ENCODE measurements around the gene DNAH14.
"Not testable (repeated sequence)": the region's sequence is repeated elsewhere in the genome, so short reads cannot be mapped to it uniquely, and the experiment has no call there.

Gene DNAH14

GRCh38 chr1:224998185-224998584 is 68.7 kb downstream of the DNAH14 start:
- DNase-seq = no peak

GRCh38 chr1:225004396-225004795 is 74.9 kb downstream of the DNAH14 start:
- DNase-seq = no peak

- not testable (repeated sequence) for DNase-seq
Measured at GRCh38 chr1:225006352-225006751, 76.9 kb downstream of the DNAH14 start.

DNA sequence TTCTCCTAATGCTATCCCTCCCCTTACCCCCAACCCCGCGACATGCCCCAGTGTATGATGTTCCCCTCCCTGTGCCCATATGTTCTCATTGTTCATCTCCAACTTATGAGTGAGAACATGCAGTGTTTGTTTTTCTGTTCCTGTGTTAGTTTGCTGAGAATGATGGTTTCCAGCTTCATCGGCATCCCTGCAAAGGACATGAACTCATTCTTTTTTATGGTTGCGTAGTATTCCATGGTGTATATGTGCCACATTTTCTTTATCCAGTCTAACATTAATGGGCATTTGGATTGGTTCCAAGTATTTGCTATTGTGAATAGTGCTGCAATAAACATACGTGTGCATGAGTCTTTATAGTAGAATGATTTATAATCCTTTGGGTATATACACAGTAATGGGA is 78.6 kb downstream of the DNAH14 start:
- not testable (repeated sequence) for DNase-seq

- DNase-seq = no peak
Measured at GRCh38 chr1:225021037-225021436, 91.6 kb downstream of the DNAH14 start.

GRCh38 chr1:225026701-225027100 is 97.2 kb downstream of the DNAH14 start:
- no peak for DNase-seq

DNA sequence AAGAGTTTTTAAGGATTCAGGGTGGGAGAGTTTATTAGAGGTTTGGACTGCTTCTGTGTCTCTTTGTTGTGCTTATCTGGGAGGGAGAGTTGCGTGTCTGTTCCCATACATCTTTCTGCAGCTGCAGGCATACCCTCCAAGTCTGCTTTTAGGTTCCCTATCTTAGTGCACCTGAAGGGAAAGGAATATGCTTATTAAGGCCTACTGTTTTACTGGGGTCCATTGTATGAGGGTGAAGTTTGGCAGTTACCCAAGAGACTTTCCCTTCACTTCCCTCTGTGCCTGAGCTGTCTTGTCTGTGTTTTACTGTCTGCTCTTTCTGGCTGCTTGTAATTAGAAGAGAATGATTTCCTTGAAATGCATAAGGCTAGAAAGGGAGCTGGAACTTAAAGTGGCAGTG is 107.0 kb downstream of the DNAH14 start:
- not testable (repeated sequence) for DNase-seq

GRCh38 chr1:225042263-225042662 is 112.8 kb downstream of the DNAH14 start:
- DNase-seq = no peak

DNA sequence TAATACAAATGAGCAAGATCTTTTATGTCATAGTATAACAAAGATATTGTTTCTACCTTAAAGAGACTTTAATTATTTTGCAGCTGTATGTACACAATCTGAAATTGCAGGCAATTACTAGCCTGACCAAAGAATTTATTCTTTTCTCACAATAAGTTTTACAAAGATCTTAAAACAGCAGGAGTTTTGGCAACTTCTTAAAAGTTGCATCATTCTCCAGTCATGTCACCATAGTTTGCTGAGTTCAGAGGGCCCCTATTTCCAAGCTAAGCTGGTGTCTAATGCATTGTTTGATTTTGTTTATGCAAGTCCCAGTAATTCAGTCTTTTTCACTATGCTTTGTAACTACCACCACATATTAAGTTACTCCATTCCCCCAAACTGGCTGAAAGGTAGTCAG is 114.8 kb downstream of the DNAH14 start:
- DNase-seq = no peak

GRCh38 chr1:225049594-225049993 is 120.1 kb downstream of the DNAH14 start:
- DNase-seq = no peak

GRCh38 chr1:225063722-225064121 is 134.2 kb downstream of the DNAH14 start:
- no peak for DNase-seq

DNA sequence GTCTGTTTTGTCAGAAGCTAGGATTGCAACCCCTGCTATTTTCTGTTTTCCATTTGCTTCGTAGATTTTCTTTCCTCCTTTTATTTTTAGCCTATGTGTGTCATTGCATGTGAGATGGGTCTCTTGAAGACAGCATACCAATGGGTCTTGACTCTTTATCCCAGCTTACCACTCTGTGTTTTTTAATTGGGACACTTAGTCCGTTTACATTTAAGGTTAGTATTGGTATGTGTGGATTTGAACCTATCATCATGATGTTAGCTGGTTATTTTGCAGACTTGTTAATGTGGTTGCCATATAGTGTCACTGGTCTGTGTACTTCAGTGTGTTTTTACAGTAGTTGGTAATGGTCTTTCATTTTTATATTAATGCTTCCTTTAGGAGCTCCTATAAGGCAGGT is 141.5 kb downstream of the DNAH14 start:
- no peak for DNase-seq

DNA sequence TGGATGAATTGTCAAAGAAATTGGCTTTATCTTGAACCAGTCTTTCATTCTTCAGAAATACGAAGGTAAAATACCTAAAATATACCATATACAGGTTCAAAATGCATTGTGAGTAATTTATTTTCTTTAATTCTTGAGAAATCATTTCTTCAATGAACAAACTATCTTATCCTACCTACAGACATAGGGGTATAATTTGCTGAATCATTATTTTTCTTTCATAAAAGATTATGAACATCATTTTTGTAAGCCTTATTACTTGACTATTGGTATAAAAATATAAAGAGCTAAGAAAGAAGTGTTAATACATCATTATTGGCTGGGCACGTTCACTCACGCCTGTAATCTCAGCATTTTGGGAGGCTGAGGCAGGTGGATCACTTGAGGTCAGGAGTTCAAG is 167.7 kb downstream of the DNAH14 start:
- no peak for DNase-seq

GRCh38 chr1:225111000-225111399 is 181.5 kb downstream of the DNAH14 start:
- no peak for DNase-seq

DNA sequence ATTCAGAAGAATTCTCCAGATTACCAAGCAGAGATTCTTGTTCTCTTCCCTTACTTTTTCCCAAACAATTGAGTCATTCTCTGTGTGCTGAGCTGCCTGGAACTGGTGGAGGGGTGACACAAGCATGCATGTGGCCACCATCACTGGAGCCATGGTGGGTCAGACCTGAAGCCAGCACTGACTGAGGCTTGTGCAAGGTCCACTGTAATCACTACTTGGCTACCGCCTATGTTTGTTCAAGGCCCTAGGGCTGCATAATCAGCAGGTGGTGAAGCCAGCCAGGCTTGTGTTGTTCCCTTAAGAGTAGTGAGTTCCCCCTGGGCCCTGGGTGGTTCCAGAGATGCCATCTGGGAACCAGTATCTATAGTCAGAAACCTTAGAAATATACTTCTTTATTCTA is 183.8 kb downstream of the DNAH14 start:
- DNase-seq = no peak

DNA sequence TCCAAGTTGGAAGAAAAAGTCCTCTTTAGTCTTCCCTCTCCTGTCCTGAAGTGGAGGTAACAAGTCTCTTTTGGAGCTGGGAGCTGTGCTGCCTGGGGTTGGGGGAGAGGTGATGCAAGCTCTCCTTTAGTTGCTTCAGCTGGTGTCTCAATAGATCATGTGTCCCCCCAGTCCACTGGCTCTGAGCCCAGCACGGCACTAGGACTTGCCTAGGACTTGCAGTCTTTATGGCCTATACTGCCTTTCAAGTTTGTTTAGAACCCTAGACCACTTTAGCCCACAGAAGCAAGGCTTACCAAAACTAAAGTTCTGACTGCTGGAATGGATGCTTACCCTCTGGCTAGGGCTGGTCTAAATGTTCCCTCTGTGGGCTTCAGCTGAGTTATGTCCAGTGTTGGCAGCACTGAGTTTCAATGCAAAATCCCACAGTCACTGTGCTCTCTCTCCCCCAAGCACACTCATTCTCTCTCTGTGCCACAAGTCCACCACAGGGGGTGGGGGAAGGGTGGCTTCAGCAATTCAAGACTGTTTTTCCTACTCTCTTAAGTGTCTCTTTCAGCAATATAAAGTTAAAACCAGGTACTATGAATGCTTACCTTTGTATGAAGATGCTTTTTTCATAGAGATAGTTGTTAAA is 185.0 kb downstream of the DNAH14 start:
- DNase-seq = no peak

DNA sequence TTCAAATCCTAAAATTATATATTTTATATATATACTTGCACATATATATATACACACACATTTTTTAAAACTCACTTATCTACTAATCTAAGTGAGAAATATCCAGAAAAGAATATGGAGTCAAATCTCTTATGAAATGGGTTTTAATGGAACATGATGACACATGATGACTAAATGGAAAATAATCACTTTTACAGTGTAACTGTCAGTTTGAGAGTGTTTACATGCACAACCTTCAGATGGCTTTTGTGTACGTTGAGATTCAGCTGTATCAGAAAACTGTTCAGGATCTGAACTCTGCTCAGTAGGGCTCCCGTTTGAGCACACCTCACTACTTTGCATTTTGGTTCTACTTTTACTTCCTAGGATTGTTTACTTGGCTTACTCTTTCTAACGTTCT is 189.8 kb downstream of the DNAH14 start:
- DNase-seq = no peak

- DNase-seq = no peak
Measured at GRCh38 chr1:225121095-225121494, 191.6 kb downstream of the DNAH14 start.

DNA sequence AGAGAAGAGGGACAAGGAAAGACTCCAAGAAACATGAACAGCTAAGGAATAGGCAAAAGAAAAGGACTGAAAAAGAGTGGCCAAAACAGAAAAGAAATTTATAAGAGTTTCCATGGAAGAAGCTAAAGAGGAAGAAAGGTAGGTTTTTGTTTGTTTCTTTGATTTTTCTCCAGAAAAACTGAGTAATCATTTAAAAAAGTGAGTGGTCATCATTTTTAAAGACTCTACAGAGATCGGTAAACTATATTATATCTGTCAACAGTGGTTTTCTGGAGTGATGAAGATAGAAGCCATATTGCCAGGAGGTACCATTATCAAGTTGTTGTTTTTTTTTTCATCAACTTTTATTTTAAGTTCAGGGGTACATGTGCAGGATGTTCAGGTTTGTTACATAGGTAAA is 202.4 kb downstream of the DNAH14 start:
- no peak for DNase-seq

DNA sequence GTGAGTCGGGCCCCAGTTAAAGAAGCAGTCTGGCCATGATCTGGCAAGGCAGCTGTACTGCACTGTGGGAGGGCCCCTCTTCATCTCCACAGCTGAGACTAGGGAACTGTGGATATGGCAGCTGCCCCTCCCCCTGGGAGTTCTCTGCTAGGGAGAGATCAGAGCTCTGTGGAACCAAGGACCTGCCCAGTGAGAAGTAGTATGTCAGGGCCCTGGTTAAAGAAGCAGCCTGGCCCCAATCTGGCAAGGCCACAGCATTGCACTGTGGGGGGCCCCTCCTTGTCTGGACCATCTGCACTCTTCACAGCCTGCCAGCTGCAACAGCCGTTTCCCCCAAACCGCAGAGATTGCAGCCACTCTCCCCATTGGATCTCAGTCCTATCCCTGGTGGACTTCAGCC is 208.5 kb downstream of the DNAH14 start:
- peak; percentile 21 for DNase-seq

GRCh38 chr1:225143001-225143400 is 213.5 kb downstream of the DNAH14 start:
- no peak for DNase-seq

DNA sequence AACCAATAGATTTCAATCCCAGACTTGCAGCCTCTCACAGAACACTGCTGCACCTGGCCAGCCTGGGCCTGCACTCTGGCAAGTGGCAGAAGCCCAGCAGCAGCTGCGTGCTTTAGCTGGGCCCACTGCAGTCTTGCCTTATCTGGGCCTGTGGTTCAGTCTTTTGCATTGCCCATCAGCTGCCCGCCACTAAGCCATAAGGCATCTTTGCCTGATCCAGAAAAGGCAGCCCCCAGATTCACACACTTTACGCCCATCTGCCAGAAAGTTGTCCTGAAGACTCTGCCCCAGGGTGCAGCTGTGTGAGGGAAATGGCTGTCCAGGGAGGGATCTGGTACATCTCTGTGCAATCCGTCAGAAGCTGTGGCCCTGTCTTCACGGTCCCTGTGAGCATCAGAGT is 217.0 kb downstream of the DNAH14 start:
- DNase-seq = peak; percentile 58

GRCh38 chr1:225147791-225148190 is 218.3 kb downstream of the DNAH14 start:
- DNase-seq = not testable (repeated sequence)

DNA sequence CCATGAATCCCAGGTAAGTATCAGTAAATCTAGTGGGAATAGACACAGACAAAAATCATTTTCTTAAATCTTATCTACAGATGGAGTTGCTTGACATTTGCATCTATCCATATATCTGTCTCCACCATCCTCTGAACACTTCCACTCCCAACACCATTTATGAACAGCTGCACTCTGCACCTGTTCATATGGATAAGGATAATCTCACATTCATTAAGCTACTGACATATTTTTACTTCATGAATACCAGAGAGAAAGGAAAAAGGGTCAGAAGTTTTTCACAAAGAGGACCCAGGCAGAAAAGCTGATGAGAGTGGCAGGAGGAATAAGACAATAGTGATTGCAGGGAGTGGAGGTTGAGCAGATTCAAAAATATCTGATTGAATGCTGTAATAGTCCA is 222.6 kb downstream of the DNAH14 start:
- no peak for DNase-seq

GRCh38 chr1:225155555-225155954 is 226.1 kb downstream of the DNAH14 start:
- no peak for DNase-seq

DNA sequence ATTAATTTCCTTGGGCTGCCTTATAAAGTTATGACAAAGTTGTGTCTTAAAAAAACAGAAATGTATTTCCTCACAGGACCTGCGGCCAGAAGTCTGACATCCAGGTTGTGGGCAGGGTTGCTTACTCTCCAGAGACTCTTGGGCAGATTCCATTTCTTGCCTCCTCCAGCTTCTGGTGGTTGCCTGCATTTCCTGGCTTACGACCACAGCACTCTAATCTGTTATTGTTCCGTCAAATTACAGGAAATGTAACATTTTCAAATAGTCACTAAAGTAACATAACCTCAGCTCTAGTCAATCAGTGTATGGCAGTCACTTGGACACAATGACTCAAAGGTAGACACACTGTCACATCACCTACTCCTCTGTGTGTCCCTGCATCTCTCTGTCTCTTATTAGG is 226.8 kb downstream of the DNAH14 start:
- DNase-seq = peak; percentile 42

Measured in femur (tissue), 1 donor.